Right atrium auricular region (tissue), 2 donors: ENCODE measurements around the gene PRUNE1. TPM values are rescaled to one million over a fixed set of nuclear protein-coding genes. Genes with fewer than 3 reads are reported as not detected.

ENCODE experiments used
- DNase-seq: peaks from one replicate; pipeline ENCODE4 v3.0.0-alpha.2; 2019; ENCODE audit warnings: low spot score
- H3K27ac ChIP-seq, 2 donors: fragments of 200-600 bp; sonication (generic); 1 replicate in 1 of 2; 2 replicates in 1 of 2; pipeline ENCODE4 v1.5.1; 2016 to 2019
- H3K27me3 ChIP-seq, 2 donors: fragments of 200-600 bp; sonication (generic); one replicate each; pipeline versions ENCODE4 v1.5.1 to v1.6.0; 2017 to 2019
- H3K36me3 ChIP-seq: fragments of 200-600 bp; sonication (generic); one replicate; pipeline ENCODE4 v1.5.1; 2016
- H3K4me1 ChIP-seq, 2 donors: fragments of 200-600 bp; sonication (generic); one replicate each; pipeline versions ENCODE4 v1.5.1 to v1.6.0; 2017 to 2019
- H3K4me3 ChIP-seq, 2 donors: fragments of 200-600 bp; sonication (generic); 1 replicate in 1 of 2; 2 replicates in 1 of 2; pipeline ENCODE4 v1.5.1; 2017 to 2019; ENCODE audit warnings: mild to moderate bottlenecking in 1 of 2, moderate library complexity in 1 of 2
- H3K9me3 ChIP-seq, 2 donors: fragments of 200-600 bp; sonication (generic); one replicate each; pipeline ENCODE4 v1.5.1; 2019
- total RNA-seq, 2 donors: library from RNA; depleted of rRNA; stranded (reverse); fragments of >200 nt; gene quantifications; one replicate each; pipeline ENCODE4 v1.1.0, GENCODE V29; 2016
- TF ChIP-seq, protein P1 (sequence below), 2 donors: fragments of 200-600 bp; sonication (generic); IDR thresholded peaks; one replicate each; pipeline ENCODE4 v1.5.1; 2019; ENCODE audit warnings: antibody characterized with exemption in 2 of 2

Gene PRUNE1
- total RNA-seq, 2 donors from 2014 or later: 52.0 to 68.4 TPM

GRCh38 chr1:150994248-150994647 is 14.0 kb upstream of the PRUNE1 start:
- Histone ChIP-seq H3K27ac (no peak overlapping the region), H3K27me3 (no peaks in the 10 kb centered on the region), H3K9me3 (no peaks in the 10 kb centered on the region), H3K4me1 (peaks cover 0 to 11% of the 10 kb centered on the region in 2 donors), H3K36me3 (peaks cover 26% of the 10 kb centered on the region), H3K4me3 (no peak overlapping the region)
- DNase-seq: no peak
- TF ChIP-seq, protein P1, sequence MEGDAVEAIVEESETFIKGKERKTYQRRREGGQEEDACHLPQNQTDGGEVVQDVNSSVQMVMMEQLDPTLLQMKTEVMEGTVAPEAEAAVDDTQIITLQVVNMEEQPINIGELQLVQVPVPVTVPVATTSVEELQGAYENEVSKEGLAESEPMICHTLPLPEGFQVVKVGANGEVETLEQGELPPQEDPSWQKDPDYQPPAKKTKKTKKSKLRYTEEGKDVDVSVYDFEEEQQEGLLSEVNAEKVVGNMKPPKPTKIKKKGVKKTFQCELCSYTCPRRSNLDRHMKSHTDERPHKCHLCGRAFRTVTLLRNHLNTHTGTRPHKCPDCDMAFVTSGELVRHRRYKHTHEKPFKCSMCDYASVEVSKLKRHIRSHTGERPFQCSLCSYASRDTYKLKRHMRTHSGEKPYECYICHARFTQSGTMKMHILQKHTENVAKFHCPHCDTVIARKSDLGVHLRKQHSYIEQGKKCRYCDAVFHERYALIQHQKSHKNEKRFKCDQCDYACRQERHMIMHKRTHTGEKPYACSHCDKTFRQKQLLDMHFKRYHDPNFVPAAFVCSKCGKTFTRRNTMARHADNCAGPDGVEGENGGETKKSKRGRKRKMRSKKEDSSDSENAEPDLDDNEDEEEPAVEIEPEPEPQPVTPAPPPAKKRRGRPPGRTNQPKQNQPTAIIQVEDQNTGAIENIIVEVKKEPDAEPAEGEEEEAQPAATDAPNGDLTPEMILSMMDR (IDR thresholded peaks at IDR 0.05): no peak

- TF ChIP-seq, protein P1 (IDR thresholded peaks at IDR 0.05): no peak
- no peak for DNase-seq
- Histone ChIP-seq H3K27ac (peak overlapping the region; percentile 6 to 12), H3K27me3 (no peaks in the 10 kb centered on the region), H3K4me1 (peaks cover 0 to 11% of the 10 kb centered on the region in 2 donors), H3K9me3 (no peaks in the 10 kb centered on the region), H3K4me3 (no peak overlapping the region), H3K36me3 (peaks cover 38% of the 10 kb centered on the region)
These were observed 12.8 kb upstream of the PRUNE1 start for GRCh38 chr1:150995460-150995859.

DNA sequence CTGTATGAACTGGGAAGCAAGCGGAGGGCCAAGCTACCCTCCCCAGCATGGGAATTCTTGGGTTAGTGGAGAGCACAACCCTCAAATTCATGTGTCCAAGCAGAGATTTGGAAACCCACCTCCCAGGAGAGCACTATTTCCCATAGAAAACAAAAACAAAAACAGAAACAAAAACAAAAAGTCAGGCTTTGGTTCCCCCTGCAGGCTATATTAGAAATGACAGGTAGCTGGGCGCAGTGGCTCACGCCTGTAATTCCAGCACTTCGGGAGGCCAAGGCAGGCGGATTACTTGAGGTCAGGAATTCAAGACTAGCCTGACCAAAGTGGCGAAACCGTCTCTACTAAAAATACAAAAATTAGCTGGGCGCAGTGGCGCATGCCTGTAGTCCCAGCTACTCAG is 12.4 kb upstream of the PRUNE1 start:
- no peak overlapping the region for H3K4me3 ChIP-seq
- H3K27me3 ChIP-seq: no peaks in the 10 kb centered on the region
- DNase-seq: peak; percentile 77
- peaks cover 0 to 11% of the 10 kb centered on the region in 2 donors for H3K4me1 ChIP-seq
- TF ChIP-seq, protein P1 (IDR thresholded peaks at IDR 0.05): peak; percentile 89 to 91
- peaks cover 42% of the 10 kb centered on the region for H3K36me3 ChIP-seq
- H3K9me3 ChIP-seq: no peaks in the 10 kb centered on the region
- peak overlapping the region; percentile 6 to 12 for H3K27ac ChIP-seq

DNA sequence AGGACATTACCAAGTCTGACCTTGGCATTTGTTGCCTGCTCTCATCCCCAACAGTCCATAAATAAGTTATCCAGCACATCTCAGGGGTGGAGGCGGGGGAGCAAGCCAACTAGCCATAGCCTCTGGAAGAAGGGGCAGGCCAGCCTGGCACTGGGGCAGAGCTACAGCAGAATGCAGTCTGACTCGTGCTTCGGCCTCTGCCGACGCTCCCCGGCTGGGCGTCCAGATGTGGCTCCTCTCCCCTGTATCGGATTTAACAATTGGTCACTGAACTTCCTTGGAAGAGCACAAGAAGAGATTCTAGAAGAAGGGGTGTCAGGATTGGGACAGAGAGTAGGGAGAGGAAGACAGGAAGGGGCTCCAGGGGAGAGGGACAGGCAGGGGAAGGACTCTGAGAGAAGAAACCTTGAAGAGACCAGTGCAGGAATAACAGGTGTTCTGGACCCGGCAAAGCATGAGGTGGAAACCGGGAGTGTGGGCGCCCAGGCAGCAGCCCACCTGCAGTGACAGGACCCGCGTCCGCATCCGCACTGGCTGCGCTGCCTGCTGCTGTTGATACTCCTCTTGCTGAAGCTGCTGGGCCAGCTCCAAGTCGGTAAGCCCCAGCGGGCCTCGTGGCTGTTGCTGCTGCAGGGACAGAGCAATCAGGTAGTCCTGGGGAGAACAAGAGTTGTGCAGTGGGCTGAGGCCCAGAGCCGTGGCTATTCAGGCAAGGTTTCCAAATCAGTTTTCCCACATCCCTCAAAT is 10.9 kb upstream of the PRUNE1 start:
- H3K36me3 ChIP-seq: peaks cover 56% of the 10 kb centered on the region
- H3K4me3 ChIP-seq: no peak overlapping the region
- no peak for DNase-seq
- H3K4me1 ChIP-seq: peaks cover 0 to 20% of the 10 kb centered on the region in 2 donors
- no peaks in the 10 kb centered on the region for H3K27me3 ChIP-seq
- TF ChIP-seq, protein P1 (IDR thresholded peaks at IDR 0.05): no peak
- H3K9me3 ChIP-seq: no peaks in the 10 kb centered on the region
- H3K27ac ChIP-seq: no peak overlapping the region

GRCh38 chr1:150997949-150998348 is 10.3 kb upstream of the PRUNE1 start:
- no peak for DNase-seq

More at GRCh38 chr1:150997949-150998348, 10.3 kb upstream of the PRUNE1 start:
- no peak overlapping the region for H3K4me3 ChIP-seq
- peaks cover 0 to 26% of the 10 kb centered on the region in 2 donors for H3K4me1 ChIP-seq
- H3K27ac ChIP-seq: no peak overlapping the region
- peaks cover 62% of the 10 kb centered on the region for H3K36me3 ChIP-seq
- TF ChIP-seq, protein P1 (IDR thresholded peaks at IDR 0.05): no peak
- H3K27me3 ChIP-seq: no peaks in the 10 kb centered on the region
- H3K9me3 ChIP-seq: no peaks in the 10 kb centered on the region
